Ecto neural progenitor cell (in vitro differentiated cells): ENCODE measurements around the gene KCNN2.

Experiments
- DNase-seq: peaks from one replicate; pipeline ENCODE4 v3.0.0-alpha.2; 2018; ENCODE audit warnings: low spot score

The KCNN2 gene

GRCh38 chr5:114362977-114363761 is 1.3 kb downstream of the KCNN2 start:
- DNase-seq: peak; percentile 58

GRCh38 chr5:114363837-114364236 is 2.0 kb downstream of the KCNN2 start:
- no peak for DNase-seq

- DNase-seq: no peak
Observed at GRCh38 chr5:114367029-114367428, 5.2 kb downstream of the KCNN2 start.

- no peak for DNase-seq
Observed at GRCh38 chr5:114369680-114370417, 8.0 kb downstream of the KCNN2 start.

GRCh38 chr5:114377050-114377844 is 15.4 kb downstream of the KCNN2 start:
- DNase-seq: no peak

GRCh38 chr5:114377946-114378345 is 16.1 kb downstream of the KCNN2 start:
- no peak for DNase-seq

GRCh38 chr5:114380721-114381120 is 18.9 kb downstream of the KCNN2 start:
- no peak for DNase-seq

- DNase-seq: no peak
Observed at GRCh38 chr5:114387433-114387832, 25.6 kb downstream of the KCNN2 start.

GRCh38 chr5:114390431-114390830 is 28.6 kb downstream of the KCNN2 start:
- DNase-seq: no peak

GRCh38 chr5:114391321-114391720 is 29.5 kb downstream of the KCNN2 start:
- DNase-seq: no peak

GRCh38 chr5:114393159-114393558 is 31.3 kb downstream of the KCNN2 start:
- DNase-seq: no peak

GRCh38 chr5:114402206-114402605 is 40.3 kb downstream of the KCNN2 start:
- DNase-seq: no peak

- no peak for DNase-seq
Observed at GRCh38 chr5:114407783-114408182, 45.9 kb downstream of the KCNN2 start.

GRCh38 chr5:114408847-114409246 is 47.0 kb downstream of the KCNN2 start:
- no peak for DNase-seq

- DNase-seq: no peak
Observed at GRCh38 chr5:114411380-114411931, 49.6 kb downstream of the KCNN2 start.

GRCh38 chr5:114412510-114413171 is 50.8 kb downstream of the KCNN2 start:
- no peak for DNase-seq

GRCh38 chr5:114415760-114416159 is 53.9 kb downstream of the KCNN2 start:
- no peak for DNase-seq

GRCh38 chr5:114416254-114416653 is 54.4 kb downstream of the KCNN2 start:
- DNase-seq: no peak

GRCh38 chr5:114417519-114417918 is 55.6 kb downstream of the KCNN2 start:
- DNase-seq: no peak

- DNase-seq: no peak
Observed at GRCh38 chr5:114418176-114419066, 56.6 kb downstream of the KCNN2 start.

GRCh38 chr5:114419067-114419388 is 57.2 kb downstream of the KCNN2 start:
- DNase-seq: no peak
